Measurements from ENCODE around the gene MRPS18C.

DNA sequence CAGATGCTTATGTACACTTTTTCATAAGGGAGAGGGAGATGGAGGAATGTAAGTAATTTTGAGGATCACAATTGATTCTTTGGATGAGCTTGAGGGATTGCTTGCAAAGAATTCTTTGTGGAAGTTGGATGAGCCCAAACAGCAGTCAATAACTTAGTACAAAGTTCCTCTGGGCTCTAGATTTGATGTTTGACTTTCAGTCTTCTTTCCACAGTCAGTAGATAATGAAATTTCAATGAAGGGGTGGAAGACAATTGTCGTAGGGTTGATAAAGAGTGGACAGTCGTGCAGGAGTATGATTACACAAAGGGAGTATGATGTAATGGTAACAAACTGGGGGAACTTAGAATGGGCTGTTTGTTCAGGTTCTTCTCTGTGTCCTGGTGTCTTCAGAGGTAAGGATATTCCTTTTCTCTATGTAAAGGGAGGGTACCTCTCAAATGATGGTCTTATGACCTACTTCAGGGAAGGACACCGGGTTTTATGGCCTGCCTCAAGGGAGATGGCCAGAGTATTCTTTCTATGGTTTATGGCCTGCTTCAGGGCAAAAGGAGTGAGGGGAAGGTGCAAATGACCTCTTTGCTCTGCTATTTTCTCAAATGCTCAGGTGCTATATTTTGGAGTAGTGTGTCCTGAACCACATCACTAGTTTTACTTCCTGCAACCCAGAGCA lies 30.7 kb downstream of the MRPS18C start:
- TF ChIP-seq, protein P1, sequence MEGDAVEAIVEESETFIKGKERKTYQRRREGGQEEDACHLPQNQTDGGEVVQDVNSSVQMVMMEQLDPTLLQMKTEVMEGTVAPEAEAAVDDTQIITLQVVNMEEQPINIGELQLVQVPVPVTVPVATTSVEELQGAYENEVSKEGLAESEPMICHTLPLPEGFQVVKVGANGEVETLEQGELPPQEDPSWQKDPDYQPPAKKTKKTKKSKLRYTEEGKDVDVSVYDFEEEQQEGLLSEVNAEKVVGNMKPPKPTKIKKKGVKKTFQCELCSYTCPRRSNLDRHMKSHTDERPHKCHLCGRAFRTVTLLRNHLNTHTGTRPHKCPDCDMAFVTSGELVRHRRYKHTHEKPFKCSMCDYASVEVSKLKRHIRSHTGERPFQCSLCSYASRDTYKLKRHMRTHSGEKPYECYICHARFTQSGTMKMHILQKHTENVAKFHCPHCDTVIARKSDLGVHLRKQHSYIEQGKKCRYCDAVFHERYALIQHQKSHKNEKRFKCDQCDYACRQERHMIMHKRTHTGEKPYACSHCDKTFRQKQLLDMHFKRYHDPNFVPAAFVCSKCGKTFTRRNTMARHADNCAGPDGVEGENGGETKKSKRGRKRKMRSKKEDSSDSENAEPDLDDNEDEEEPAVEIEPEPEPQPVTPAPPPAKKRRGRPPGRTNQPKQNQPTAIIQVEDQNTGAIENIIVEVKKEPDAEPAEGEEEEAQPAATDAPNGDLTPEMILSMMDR (conservative IDR thresholded peaks at IDR 0.05) = no peak
- TF ChIP-seq EZH2 (IDR thresholded peaks at IDR 0.05; ENCODE audit: low read depth) = no peak

Measured in PC-9 (cell line).